Heart right ventricle (tissue), 16 donors: Measurements from ENCODE around the gene WWOX. TPM values are rescaled to one million over a fixed set of nuclear protein-coding genes. Genes with fewer than 3 reads are reported as not detected.

ENCODE experiments used
- ATAC-seq, 8 donors: fragments of 200-7000 bp; cut with Tn5 transposase; one replicate each; pipeline ENCODE4 v1.9.1; 2020; ENCODE audit warnings: mild to moderate bottlenecking in 8 of 8, moderate library complexity in 8 of 8, moderate number of reproducible peaks in 1 of 8
- DNase-seq, 2 donors: peaks; one replicate each; pipeline ENCODE4 v3.0.0-alpha.2; 2020
- H3K27ac ChIP-seq, 10 donors: fragments of 200-600 bp; sonication (generic) in 2 of 10; one replicate each; pipeline versions ENCODE4 v1.5.0 to v1.8.0; 2020 to 2022; ENCODE audit warnings: mild to moderate bottlenecking in 3 of 10
- H3K27me3 ChIP-seq, 7 donors: fragments of 200-600 bp; one replicate each; pipeline ENCODE4 v1.8.0; 2021 to 2022; ENCODE audit warnings: mild to moderate bottlenecking in 2 of 7
- H3K36me3 ChIP-seq, 9 donors: fragments of 200-600 bp; sonication (generic) in 1 of 9; one replicate each; pipeline versions ENCODE4 v1.5.0 to v1.8.0; 2020 to 2022; ENCODE audit warnings: mild to moderate bottlenecking in 2 of 9
- H3K4me1 ChIP-seq, 9 donors: fragments of 200-600 bp; sonication (generic) in 1 of 9; one replicate each; pipeline versions ENCODE4 v1.5.0 to v1.8.0; 2020 to 2022; ENCODE audit warnings: mild to moderate bottlenecking in 4 of 9
- H3K4me3 ChIP-seq, 10 donors: fragments of 200-600 bp; sonication (generic) in 2 of 10; one replicate each; pipeline versions ENCODE4 v1.5.0 to v1.8.0; 2020 to 2022; ENCODE audit warnings: mild to moderate bottlenecking in 7 of 10, moderate library complexity in 2 of 10
- H3K9me3 ChIP-seq, 11 donors: fragments of 200-600 bp in 10 of 11; sonication (generic) in 2 of 11; one replicate each; pipeline versions ENCODE4 v1.5.0 to v1.8.0; 2013 to 2022; ENCODE audit warnings: mild to moderate bottlenecking in 2 of 11, control low read depth in 1 of 11, moderate library complexity in 1 of 11
- whole genome bisulfite sequencing, 2 donors: extraction: QIAGEN DNeasy Blood & Tissue Kit; methylation state at CpG; one replicate each; pipeline ENCODE4 v1.1.7; 2013; ENCODE audit warnings: inconsistent platforms in 1 of 2; 5-methylcytosine and 5-hydroxymethylcytosine counted together
- intact Hi-C, 10 donors: fragments of 100-400 bp; cut with DNase I; formaldehyde crosslinking; loops; one replicate each; pipeline versions ENCODE4 v1.11.1 to v1.14.2; 2022
- polyA plus RNA-seq, 2 donors: library from polyadenylated mRNA; stranded (reverse); fragments of 200-250 nt; gene quantifications; one replicate each; pipeline ENCODE4 v1.2.3, GENCODE V29; 2013
- total RNA-seq, 10 donors: library from RNA; stranded (reverse); fragmentation: NEBNext Ultra II Directional in 3 of 10; extraction: Animal tissue kit (Norgen Biotek cat#: 25700) in 3 of 10; gene quantifications; one replicate each; pipeline versions ENCODE4 v1.2.1 to v1.2.4, GENCODE V29; 2021 to 2023
- TF ChIP-seq, protein P1 (sequence below), 9 donors: fragments of 200-600 bp; sonication (generic) in 2 of 9; IDR thresholded peaks; one replicate each; pipeline versions ENCODE4 v1.5.0 to v1.8.0; 2021 to 2022; ENCODE audit warnings: antibody characterized with exemption in 9 of 9, mild to moderate bottlenecking in 5 of 9, moderate library complexity in 1 of 9
- donor health status: Arrhythmogenic right ventricular cardiomyopathy.
- donor health status: ischemic (EF 13 %, LVEDD 7.1; RV severe dilation, severe dysfunction).
- donor health status: healthy with polysubstance abuse.
- donor health status: DM: no; HTN: yes; CAD: no.
- donor health status: DM: no; HTN: no; CAD: no.
- donor health status: ischemic (EF 25% LVEDD 6.9; RV normal size, moderate dysfunction).
- donor health status: ischemic (EF 25% LVEDD 5.7; RV mildly dilated, moderate dysfunction).
- donor health status: healthy.
- donor health status: DM: yes; HTN: yes; CAD: no.
- donor health status: Ischemic cardiomyopathy.
- donor health status: ischemic (EF 35%, LVEDD 5.7; RV mildly dilated, moderate dysfunction).
- donor health status: nonischemic (EF 11% LVEDD 7.7; RV severe dilation, severe dysfunction).
- donor health status: DM: yes; HTN: yes; CAD: no.
- donor health status: PGD.
- donor health status: ischemic (EF 29% LVEDD 5.4; RV normal size, mild dysfunction).
- donor health status: nonischemic (EF 23%, LVEDD 6.1; RV moderate dilation, normal function).

WWOX gene
- total and polyA plus RNA-seq, 12 donors = 4.9 to 15.0 (median 9.9) TPM

DNA sequence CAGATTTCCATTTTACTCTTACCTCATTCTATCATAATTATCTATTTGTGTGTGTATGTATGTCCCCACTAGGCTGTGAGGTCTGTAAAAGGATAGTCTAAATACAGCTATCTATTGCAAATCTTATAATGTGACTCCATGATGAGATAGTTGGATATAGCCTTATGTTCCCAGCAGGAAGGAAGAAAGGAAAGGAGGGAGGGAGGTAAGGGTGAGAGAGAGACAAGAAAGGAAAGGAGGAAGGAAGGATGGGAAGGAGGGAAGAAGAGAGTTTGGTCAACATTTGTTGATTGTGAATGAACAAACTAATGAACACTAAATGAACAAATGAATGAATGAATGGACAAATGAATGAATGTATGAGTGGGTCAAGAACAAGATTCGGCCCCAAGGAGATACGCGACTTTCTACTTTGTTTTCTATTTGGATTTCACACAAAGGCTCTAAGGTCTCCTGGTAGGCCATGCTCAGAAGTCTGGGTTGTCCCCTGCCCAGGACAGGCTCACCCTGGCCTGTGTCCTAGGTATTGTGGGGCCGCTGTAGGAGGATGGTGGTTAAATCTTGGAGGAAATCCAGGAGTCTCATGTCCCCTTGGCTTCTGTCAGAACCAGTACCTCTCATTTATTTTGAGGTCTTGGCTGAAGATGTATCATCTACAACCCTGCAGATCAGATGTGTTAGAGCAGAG is 195.2 kb downstream of the WWOX start:
- H3K36me3 ChIP-seq = no peaks in the 10 kb centered on the region
- WGBS, 2 donors = 97% methylated on average over 4 of the region's 4 CpGs
- H3K27ac ChIP-seq = no peak overlapping the region
- H3K27me3 ChIP-seq = no peaks in the 10 kb centered on the region
- DNase-seq (no peak), ATAC-seq (no peak)
- no peaks in the 10 kb centered on the region for H3K9me3 ChIP-seq
- intact Hi-C loops = no loop called here
- peaks cover 0 to 8% (median 0%) of the 10 kb centered on the region in 9 donors for H3K4me1 ChIP-seq
- no peak overlapping the region for H3K4me3 ChIP-seq
- TF ChIP-seq, protein P1, sequence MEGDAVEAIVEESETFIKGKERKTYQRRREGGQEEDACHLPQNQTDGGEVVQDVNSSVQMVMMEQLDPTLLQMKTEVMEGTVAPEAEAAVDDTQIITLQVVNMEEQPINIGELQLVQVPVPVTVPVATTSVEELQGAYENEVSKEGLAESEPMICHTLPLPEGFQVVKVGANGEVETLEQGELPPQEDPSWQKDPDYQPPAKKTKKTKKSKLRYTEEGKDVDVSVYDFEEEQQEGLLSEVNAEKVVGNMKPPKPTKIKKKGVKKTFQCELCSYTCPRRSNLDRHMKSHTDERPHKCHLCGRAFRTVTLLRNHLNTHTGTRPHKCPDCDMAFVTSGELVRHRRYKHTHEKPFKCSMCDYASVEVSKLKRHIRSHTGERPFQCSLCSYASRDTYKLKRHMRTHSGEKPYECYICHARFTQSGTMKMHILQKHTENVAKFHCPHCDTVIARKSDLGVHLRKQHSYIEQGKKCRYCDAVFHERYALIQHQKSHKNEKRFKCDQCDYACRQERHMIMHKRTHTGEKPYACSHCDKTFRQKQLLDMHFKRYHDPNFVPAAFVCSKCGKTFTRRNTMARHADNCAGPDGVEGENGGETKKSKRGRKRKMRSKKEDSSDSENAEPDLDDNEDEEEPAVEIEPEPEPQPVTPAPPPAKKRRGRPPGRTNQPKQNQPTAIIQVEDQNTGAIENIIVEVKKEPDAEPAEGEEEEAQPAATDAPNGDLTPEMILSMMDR (IDR thresholded peaks at IDR 0.05) = no peak

DNA sequence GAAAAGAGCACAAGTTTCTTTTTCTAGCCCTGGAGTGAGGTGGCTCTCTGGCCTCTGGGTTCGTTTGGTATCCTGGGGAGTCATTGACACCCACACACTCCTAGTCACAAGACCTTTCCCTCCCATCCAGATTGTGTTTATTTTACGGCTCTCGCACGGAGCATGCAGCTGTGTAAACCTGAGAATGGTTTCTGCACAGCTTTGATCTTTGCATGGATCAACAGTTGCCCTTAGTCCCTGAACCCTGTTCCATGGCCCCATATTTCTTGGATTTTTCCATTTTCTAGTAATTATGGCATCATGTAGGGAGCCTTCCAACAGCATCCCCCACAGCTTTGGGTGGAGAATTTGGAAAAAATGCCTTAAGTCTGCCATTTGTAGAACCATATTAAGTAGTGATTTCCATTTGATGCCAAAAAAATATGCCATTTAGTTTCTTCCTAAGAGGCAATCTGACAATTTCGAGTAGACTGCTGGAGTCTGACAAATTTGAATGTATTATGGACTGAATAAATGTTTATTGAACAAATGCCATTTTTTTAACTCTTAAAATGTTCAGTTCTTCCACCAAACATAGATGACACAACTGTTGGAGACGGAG is 197.7 kb downstream of the WWOX start:
- H3K36me3 ChIP-seq = no peaks in the 10 kb centered on the region
- intact Hi-C loops = no loop called here
- DNase-seq (no peak), ATAC-seq (peak in 1 of 8 donors; percentile 48)
- H3K27ac ChIP-seq = no peak overlapping the region
- WGBS, 2 donors = 65 to 69% methylated on average over 6 of the region's 6 CpGs
- H3K9me3 ChIP-seq = no peaks in the 10 kb centered on the region
- TF ChIP-seq, protein P1 (IDR thresholded peaks at IDR 0.05) = no peak
- no peaks in the 10 kb centered on the region for H3K27me3 ChIP-seq
- no peak overlapping the region for H3K4me3 ChIP-seq
- H3K4me1 ChIP-seq = peaks cover 0 to 8% (median 0%) of the 10 kb centered on the region in 9 donors

DNA sequence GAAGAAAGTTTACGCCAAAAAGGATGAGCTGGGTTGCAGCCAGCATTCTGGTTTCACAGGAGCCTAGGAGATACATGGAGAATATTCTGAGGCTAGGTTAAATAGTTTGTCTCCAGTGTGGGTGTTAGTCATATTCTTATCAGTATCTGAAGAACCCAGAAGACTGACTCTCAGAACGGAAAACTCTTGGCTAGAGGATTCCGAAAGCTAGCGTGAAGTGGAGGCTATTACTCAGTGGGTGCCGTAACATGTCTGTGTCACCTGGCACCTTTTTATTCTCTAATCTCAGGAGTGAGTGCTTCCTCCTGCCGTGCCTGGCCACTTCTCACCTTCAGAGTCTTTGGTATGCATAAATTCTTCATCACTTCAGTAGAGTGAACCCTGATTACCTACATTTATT is 199.5 kb downstream of the WWOX start:
- Histone ChIP-seq H3K4me3 (no peak overlapping the region), H3K36me3 (no peaks in the 10 kb centered on the region), H3K27ac (no peak overlapping the region), H3K4me1 (no peaks in the 10 kb centered on the region), H3K27me3 (no peaks in the 10 kb centered on the region), H3K9me3 (no peaks in the 10 kb centered on the region)
- 74 to 77% methylated on average over 6 of the region's 6 CpGs for WGBS, 2 donors
- DNase-seq (no peak), ATAC-seq (no peak)
- intact Hi-C loops = no loop called here
- TF ChIP-seq, protein P1 (IDR thresholded peaks at IDR 0.05) = no peak

DNA sequence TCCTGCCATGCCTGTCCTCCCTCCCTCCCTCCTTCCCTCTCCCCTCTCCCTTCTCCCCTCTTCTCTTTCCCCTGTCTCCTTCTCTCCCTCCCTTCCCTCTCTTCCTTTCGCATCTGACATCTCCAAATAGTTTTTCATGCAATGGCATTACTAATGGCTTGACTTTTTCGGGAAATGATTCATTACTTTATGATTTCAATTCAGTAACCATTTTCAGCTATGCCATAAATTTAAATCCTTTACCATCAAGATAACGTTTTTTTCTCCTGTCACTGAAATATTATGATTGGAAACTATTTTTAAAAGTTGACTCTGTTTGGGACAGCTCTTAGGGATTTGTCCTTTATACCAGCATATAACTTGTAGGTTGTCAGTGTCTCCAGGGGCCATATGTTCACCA is 201.0 kb downstream of the WWOX start:
- Histone ChIP-seq H3K4me1 (no peaks in the 10 kb centered on the region), H3K27me3 (no peaks in the 10 kb centered on the region), H3K36me3 (no peaks in the 10 kb centered on the region), H3K9me3 (no peaks in the 10 kb centered on the region), H3K27ac (no peak overlapping the region), H3K4me3 (no peak overlapping the region)
- 69 to 83% methylated on average over 3 of the region's 3 CpGs for WGBS, 2 donors
- intact Hi-C loops = no loop called here
- TF ChIP-seq, protein P1 (IDR thresholded peaks at IDR 0.05) = no peak
- no peak for DNase-seq
- ATAC-seq = no peak
